ENCODE data around the gene CNGB1. TPM values are rescaled to one million over a fixed set of nuclear protein-coding genes. Genes with fewer than 3 reads are reported as not detected.

The CNGB1 gene
- total and polyA plus RNA-seq, 2 of the 13 experiments (the other 11 are each of a cell fraction or from before 2014, with no cell fraction given): 0.02 to 0.15 TPM

- no peak for TF ChIP-seq PLSCR1 (CRISPR knock-in tag; IDR thresholded peaks at IDR 0.05; ENCODE audit: borderline replicate concordance)
- TF ChIP-seq ZBTB33 (CRISPR knock-in tag; IDR thresholded peaks at IDR 0.05): no peak
- no peak for TF ChIP-seq GZF1 (CRISPR knock-in tag; IDR thresholded peaks at IDR 0.05)
- TF ChIP-seq TAF1 (CRISPR knock-in tag; IDR thresholded peaks at IDR 0.05): no peak
- TF ChIP-seq SAP130 (CRISPR knock-in tag; IDR thresholded peaks at IDR 0.05; ENCODE audit: low read depth): peak; percentile 24; the same call in 1 of the 2 replicates
- 0 out of 2 replicates have a peak, but pooled peaks have one; percentile 43 for TF ChIP-seq SMAD9 (CRISPR knock-in tag; IDR thresholded peaks at IDR 0.05)
- TF ChIP-seq SKI (IDR thresholded peaks at IDR 0.05; ENCODE audit: partially characterized antibody): no peak
- no peak for TF ChIP-seq GFI1 (CRISPR knock-in tag; IDR thresholded peaks at IDR 0.05; ENCODE audit: borderline replicate concordance)
- no peak for TF ChIP-seq TBL1XR1 (IDR thresholded peaks at IDR 0.05; ENCODE audit: borderline replicate concordance, low read length, partially characterized antibody)
- TF ChIP-seq TFDP1 (CRISPR knock-in tag; IDR thresholded peaks at IDR 0.05; ENCODE audit: borderline replicate concordance): no peak
- no peak for TF ChIP-seq KAT2B (IDR thresholded peaks at IDR 0.05; ENCODE audit: borderline replicate concordance, low read depth, low read length)
- no peak for TF ChIP-seq ZNF589 (CRISPR knock-in tag; conservative IDR thresholded peaks at IDR 0.05)
- TF ChIP-seq BCL3 (CRISPR knock-in tag; IDR thresholded peaks at IDR 0.05): 0 out of 2 replicates have a peak, but pooled peaks have one; percentile 29
- TF ChIP-seq ZSCAN22 (CRISPR knock-in tag; IDR thresholded peaks at IDR 0.05): no peak
- TF ChIP-seq ZNF691 (CRISPR knock-in tag; IDR thresholded peaks at IDR 0.05; ENCODE audit: borderline replicate concordance, low read depth): no peak
- no peak for TF ChIP-seq FOXK1 (CRISPR knock-in tag; IDR thresholded peaks at IDR 0.05; ENCODE audit: borderline replicate concordance, low read depth)
- no peak for TF ChIP-seq PHF5A (CRISPR knock-in tag; IDR thresholded peaks at IDR 0.05; ENCODE audit: low read depth, unreplicated experiment)
- no peak for TF ChIP-seq RBAK (CRISPR knock-in tag; IDR thresholded peaks at IDR 0.05)
- TF ChIP-seq ZNF350 (CRISPR knock-in tag; IDR thresholded peaks at IDR 0.05; ENCODE audit: borderline replicate concordance, low read depth): no peak
Observed at GRCh38 chr16:57900796-57901479, 70.0 kb downstream of the CNGB1 start (continued).

All from HepG2 (cell line).